ENCODE data around the gene TTI1.

The TTI1 gene

GRCh38 chr20:38031957-38032356 is 1.3 kb downstream of the TTI1 start:
- no peak for DNase-seq (ENCODE audit: low read depth)

GRCh38 chr20:38029453-38029852 is 3.8 kb downstream of the TTI1 start:
- H3K4me3 ChIP-seq (ENCODE audit: low read length): no peak overlapping the region
- DNase-seq (ENCODE audit: low read depth): no peak
- TF ChIP-seq CTCF (IDR thresholded peaks at IDR 0.05; ENCODE audit: insufficient read depth, low read depth, low read length, missing control alignments): no peak

More at GRCh38 chr20:38031957-38032356, 1.3 kb downstream of the TTI1 start:
- no peak for TF ChIP-seq CTCF (IDR thresholded peaks at IDR 0.05; ENCODE audit: insufficient read depth, low read depth, low read length, missing control alignments)
- no peak overlapping the region for H3K4me3 ChIP-seq (ENCODE audit: low read length)

GRCh38 chr20:38024496-38024895 is 8.8 kb downstream of the TTI1 start:
- DNase-seq (ENCODE audit: low read depth): no peak
- no peak overlapping the region for H3K4me3 ChIP-seq (ENCODE audit: low read length)
- TF ChIP-seq CTCF (IDR thresholded peaks at IDR 0.05; ENCODE audit: insufficient read depth, low read depth, low read length, missing control alignments): no peak

GRCh38 chr20:38023181-38024001 is 9.9 kb downstream of the TTI1 start:
- no peak for TF ChIP-seq CTCF (IDR thresholded peaks at IDR 0.05; ENCODE audit: insufficient read depth, low read depth, low read length, missing control alignments)
- no peak for DNase-seq (ENCODE audit: low read depth)
- H3K4me3 ChIP-seq (ENCODE audit: low read length): no peak overlapping the region

GRCh38 chr20:38021087-38021772 is 12.0 kb downstream of the TTI1 start:
- no peak for DNase-seq (ENCODE audit: low read depth)
- no peak overlapping the region for H3K4me3 ChIP-seq (ENCODE audit: low read length)
- no peak for TF ChIP-seq CTCF (IDR thresholded peaks at IDR 0.05; ENCODE audit: insufficient read depth, low read depth, low read length, missing control alignments)

- no peak for DNase-seq (ENCODE audit: low read depth)
- H3K4me3 ChIP-seq (ENCODE audit: low read length): no peak overlapping the region
- TF ChIP-seq CTCF (IDR thresholded peaks at IDR 0.05; ENCODE audit: insufficient read depth, low read depth, low read length, missing control alignments): no peak
Observed at GRCh38 chr20:38018385-38018784, 14.9 kb downstream of the TTI1 start.

All from epithelial cell of esophagus (primary cell).